Suppressor macrophage treated with lipopolysaccharide for 4 hours (primary cell): Measurements from ENCODE around the gene CLEC18B.
"Not testable (repeated sequence)": the region's sequence is repeated elsewhere in the genome, so short reads cannot be mapped to it uniquely, and the experiment has no call there.

ENCODE experiments used
- DNase-seq: peaks from one replicate; pipeline ENCODE4 v3.0.0-alpha.2; 2020

The CLEC18B gene

GRCh38 chr16:74420612-74421481, at the start of gene CLEC18B:
CLEC18B (minus strand) TSS chr16:74421478; CDS start chr16:74421270, 208 bp downstream.
- not testable (repeated sequence) for DNase-seq

GRCh38 chr16:74469946-74470478, 48.7 kb upstream of the CLEC18B start:
- DNase-seq, result no peak

GRCh38 chr16:74468807-74469525, 47.7 kb upstream of the CLEC18B start:
- no peak for DNase-seq

- no peak for DNase-seq
Observed at GRCh38 chr16:74466872-74467271, 45.6 kb upstream of the CLEC18B start.

GRCh38 chr16:74465851-74466685, 44.8 kb upstream of the CLEC18B start:
- no peak for DNase-seq

GRCh38 chr16:74465281-74465680, 44.0 kb upstream of the CLEC18B start:
- DNase-seq, result no peak

GRCh38 chr16:74463888-74464287, 42.6 kb upstream of the CLEC18B start:
- DNase-seq, result no peak

GRCh38 chr16:74462361-74462760, 41.1 kb upstream of the CLEC18B start:
- no peak for DNase-seq

- DNase-seq, result no peak
Observed at GRCh38 chr16:74461826-74462225, 40.5 kb upstream of the CLEC18B start.

GRCh38 chr16:74460542-74460941, 39.3 kb upstream of the CLEC18B start:
- no peak for DNase-seq

- DNase-seq, result no peak
Observed at GRCh38 chr16:74456290-74456625, 35.0 kb upstream of the CLEC18B start.

GRCh38 chr16:74455619-74456289, 34.5 kb upstream of the CLEC18B start:
- no peak for DNase-seq

GRCh38 chr16:74455213-74455612, 33.9 kb upstream of the CLEC18B start:
- no peak for DNase-seq

- DNase-seq, result no peak
Observed at GRCh38 chr16:74451951-74452758, 30.9 kb upstream of the CLEC18B start.

- no peak for DNase-seq
Observed at GRCh38 chr16:74450967-74451760, 29.9 kb upstream of the CLEC18B start.

- DNase-seq, result no peak
Observed at GRCh38 chr16:74450236-74450635, 29.0 kb upstream of the CLEC18B start.

GRCh38 chr16:74449470-74449869, 28.2 kb upstream of the CLEC18B start:
- DNase-seq, result no peak

- DNase-seq, result peak; percentile 84
Observed at GRCh38 chr16:74448990-74449389, 27.7 kb upstream of the CLEC18B start.

GRCh38 chr16:74447578-74447977, 26.3 kb upstream of the CLEC18B start:
- no peak for DNase-seq

GRCh38 chr16:74446866-74447265, 25.6 kb upstream of the CLEC18B start:
- no peak for DNase-seq
